ENCODE measurements around the gene CASP10. TPM values are rescaled to one million over a fixed set of nuclear protein-coding genes. Genes with fewer than 3 reads are reported as not detected.
A peak's percentile ranks its signal among the peaks of the same experiment; 100 is the strongest.

CASP10 gene
- total RNA-seq, 2 donors from 2014 or later = 10.8 to 22.7 TPM

DNA sequence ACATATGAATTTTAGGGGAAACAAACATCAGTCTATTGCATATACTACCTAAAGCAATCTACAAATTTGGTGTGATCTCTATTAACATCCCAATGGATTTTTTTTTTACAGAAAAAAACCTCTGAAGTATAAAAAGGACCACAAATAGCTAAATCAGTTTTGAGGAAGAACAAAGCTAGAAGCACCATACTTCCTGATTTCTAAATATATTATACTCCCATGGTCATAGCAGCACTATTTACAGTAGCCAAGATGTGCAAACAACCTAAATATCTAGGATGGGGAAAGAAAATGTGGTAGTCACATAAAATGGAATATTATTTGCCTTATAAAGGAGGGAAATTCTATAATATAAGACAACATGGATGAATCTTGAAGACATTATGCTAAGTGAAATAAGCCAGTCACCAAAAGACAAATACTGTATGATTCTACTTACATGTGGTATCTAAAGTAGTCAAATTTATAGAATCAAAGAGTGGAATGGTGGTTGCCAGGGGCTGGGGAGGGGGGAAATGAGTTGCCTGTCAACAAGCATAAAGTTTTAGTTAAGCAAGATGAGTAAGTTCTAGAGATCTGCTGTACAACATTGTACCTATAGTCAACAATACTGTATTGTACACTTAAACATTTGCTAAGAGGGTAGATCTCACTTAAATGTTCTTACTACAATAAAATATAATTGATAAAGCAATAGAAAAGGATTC is 59.8 kb downstream of the CASP10 start:
- Mint-ChIP-seq H3K27me3 (no peaks in the 10 kb centered on the region), H3K36me3 (ENCODE audit: low read depth) (peaks cover 50% of the 10 kb centered on the region), H3K9me3 (no peaks in the 10 kb centered on the region), H3K4me3 (no peak overlapping the region), H3K4me1 (peaks cover 37% of the 10 kb centered on the region), H3K27ac (peak overlapping the region; percentile 72)
- ATAC-seq (replicated peaks) = peak; percentile 47

DNA sequence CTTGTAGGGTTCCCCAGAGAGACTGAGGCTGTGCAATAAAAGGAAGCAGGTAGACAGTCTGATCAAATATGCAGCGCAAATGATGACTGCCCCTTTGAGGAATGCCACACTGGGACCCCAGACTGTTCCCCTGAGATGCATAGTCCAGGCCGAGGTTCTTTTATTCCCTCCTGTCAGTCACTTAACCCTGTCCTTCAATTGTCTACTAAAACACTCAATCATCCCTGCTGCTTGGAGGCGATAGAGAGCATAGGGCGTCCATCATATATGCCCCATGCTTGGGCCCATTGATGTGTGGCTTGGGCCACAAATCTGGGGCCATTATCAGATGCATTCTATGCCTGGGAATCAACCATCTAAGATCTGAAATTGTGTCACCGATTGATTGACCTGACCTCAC is 61.9 kb downstream of the CASP10 start:
- H3K4me1 Mint-ChIP-seq = peaks cover 34% of the 10 kb centered on the region
- H3K36me3 Mint-ChIP-seq (ENCODE audit: low read depth) = peaks cover 30% of the 10 kb centered on the region

DNA sequence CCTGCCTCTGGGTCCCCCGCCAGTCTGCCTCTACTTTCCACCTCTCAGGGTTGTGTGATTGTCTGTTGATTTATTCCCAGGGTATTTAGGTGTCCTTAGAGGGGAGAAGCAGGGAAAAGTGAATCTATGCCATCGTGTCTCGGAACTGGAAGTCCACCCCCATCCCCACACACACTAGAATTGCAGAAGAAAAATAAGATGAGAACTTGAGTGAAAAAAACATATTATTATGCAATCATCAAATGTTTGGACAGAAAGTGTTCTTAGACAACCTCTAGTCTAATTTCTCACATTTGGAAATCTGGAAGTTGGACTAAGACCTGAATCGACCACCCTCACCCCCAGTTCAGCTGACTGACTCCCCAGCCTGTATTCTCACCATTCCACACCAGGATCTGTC is 63.3 kb downstream of the CASP10 start:
- Mint-ChIP-seq H3K4me3 (no peak overlapping the region), H3K4me1 (peaks cover 34% of the 10 kb centered on the region), H3K36me3 (ENCODE audit: low read depth) (peaks cover 28% of the 10 kb centered on the region), H3K27me3 (no peaks in the 10 kb centered on the region), H3K9me3 (no peaks in the 10 kb centered on the region), H3K27ac (no peak overlapping the region)
- no peak for ATAC-seq (replicated peaks)

More for the DNA sequence above, 61.9 kb downstream of the CASP10 start:
- Mint-ChIP-seq H3K9me3 (no peaks in the 10 kb centered on the region), H3K4me3 (no peak overlapping the region), H3K27me3 (no peaks in the 10 kb centered on the region), H3K27ac (peak overlapping the region; percentile 37)
- ATAC-seq (replicated peaks) = no peak

DNA sequence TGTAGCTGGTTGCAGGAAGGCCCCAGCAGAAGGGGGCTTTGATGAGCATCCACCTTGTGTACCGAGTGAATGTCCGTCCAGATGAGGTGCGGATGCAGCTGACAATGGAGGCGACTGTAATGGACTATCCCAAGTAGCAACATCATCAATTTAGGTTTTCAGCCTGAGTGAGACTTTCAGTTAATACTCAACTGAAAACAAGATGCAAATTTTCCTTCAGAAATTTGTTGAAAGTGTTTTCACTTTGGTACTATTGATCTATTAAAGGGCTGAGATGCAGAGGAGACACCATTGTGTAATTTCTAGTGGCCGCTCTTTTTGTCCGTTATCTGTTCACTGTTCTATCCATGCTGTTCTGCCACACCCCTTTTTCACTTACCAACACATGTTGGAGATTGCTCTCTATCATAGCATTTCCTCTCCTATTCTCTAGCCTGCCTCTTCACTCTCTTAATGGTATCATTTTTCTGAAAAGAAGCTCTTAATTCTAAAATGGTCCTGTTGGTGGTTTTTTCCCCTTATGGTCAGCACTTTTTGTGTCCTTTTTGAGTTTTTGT is 65.4 kb downstream of the CASP10 start:
- peak overlapping the region; percentile 0 for H3K27ac Mint-ChIP-seq
- H3K27me3 Mint-ChIP-seq = no peaks in the 10 kb centered on the region
- H3K4me1 Mint-ChIP-seq = peaks cover 44% of the 10 kb centered on the region
- H3K36me3 Mint-ChIP-seq (ENCODE audit: low read depth) = peaks cover 30% of the 10 kb centered on the region
- no peaks in the 10 kb centered on the region for H3K9me3 Mint-ChIP-seq
- ATAC-seq (replicated peaks) = no peak
- no peak overlapping the region for H3K4me3 Mint-ChIP-seq

DNA sequence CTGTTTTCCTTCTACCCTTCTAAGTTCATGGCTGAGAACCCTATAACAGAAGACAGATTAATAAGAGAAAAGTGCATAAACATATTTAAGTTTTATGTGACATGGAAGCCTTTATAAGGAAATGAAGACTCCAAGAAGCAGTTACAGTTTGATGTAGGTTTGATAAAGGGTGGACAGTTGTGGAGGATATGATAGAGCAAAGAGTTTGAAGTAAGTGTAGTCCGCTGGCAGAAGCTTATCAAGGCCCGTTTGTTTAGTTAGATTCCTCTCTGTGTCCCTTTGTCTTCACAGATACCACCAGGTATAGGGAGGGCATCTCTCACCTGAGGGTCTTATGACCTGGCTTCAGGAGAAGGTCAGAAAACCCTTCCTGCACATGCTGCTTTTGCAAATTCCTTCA is 66.9 kb downstream of the CASP10 start:
- peak overlapping the region; percentile 28 for H3K27ac Mint-ChIP-seq
- H3K36me3 Mint-ChIP-seq (ENCODE audit: low read depth) = peaks cover 41% of the 10 kb centered on the region
- H3K4me3 Mint-ChIP-seq = no peak overlapping the region
- no peaks in the 10 kb centered on the region for H3K27me3 Mint-ChIP-seq
- no peak for ATAC-seq (replicated peaks)
- H3K4me1 Mint-ChIP-seq = peaks cover 53% of the 10 kb centered on the region
- no peaks in the 10 kb centered on the region for H3K9me3 Mint-ChIP-seq

DNA sequence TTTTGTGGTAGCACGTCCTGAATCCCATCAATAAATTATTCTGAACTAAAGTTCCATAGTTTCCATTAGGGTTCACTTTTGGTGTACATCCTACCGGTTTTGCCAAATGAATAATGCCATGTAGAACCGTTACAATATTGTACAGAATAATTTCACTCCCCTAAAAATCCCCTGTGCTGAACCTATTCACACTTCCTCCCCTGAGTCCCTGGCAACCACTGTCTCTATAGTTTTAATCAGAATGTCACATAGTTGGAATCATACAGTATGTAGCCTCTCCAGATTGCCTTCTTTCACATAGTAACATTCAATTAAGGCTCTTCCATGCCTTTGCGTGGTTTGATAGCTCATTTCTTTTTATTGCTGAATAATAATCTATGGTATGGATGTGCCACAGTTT is 67.8 kb downstream of the CASP10 start:
- Mint-ChIP-seq H3K9me3 (no peaks in the 10 kb centered on the region), H3K4me3 (no peak overlapping the region), H3K27me3 (no peaks in the 10 kb centered on the region), H3K4me1 (peaks cover 53% of the 10 kb centered on the region), H3K27ac (peak overlapping the region; percentile 20), H3K36me3 (ENCODE audit: low read depth) (peaks cover 45% of the 10 kb centered on the region)
- ATAC-seq (replicated peaks) = no peak

DNA sequence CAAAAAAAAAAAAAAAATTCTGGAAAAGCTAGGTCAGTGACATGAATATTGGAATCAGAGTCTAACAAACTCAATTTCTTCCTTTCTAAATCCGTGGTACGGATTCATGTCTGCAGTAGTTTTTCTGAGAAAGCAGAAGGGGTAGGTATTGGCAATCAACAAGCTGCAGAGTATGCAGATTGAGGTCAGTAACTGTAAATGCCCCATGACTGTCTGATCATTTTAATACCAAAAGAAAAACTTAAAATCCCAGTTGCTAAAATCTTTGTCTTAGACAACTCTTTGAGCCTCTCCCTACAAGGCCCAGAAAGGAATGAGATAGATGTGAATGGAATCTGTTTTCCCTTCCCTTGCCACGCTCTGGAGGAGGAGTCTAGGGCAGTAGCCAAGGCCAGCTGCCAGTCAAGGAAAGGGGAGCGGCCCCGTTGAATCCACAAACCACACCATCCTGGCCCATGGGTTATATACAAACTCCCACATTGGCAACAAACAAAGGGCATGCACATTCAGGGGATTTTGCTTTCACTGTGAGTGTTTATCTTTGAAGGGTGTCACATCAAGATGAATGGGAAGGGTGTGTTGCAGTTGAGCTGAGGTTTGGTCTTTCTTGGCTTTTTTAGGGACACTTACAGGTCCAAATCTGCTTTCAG is 71.3 kb downstream of the CASP10 start:
- Mint-ChIP-seq H3K27me3 (no peaks in the 10 kb centered on the region), H3K36me3 (ENCODE audit: low read depth) (peaks cover 65% of the 10 kb centered on the region), H3K4me3 (peak overlapping the region; percentile 69), H3K27ac (peak overlapping the region; percentile 81), H3K4me1 (peaks cover 56% of the 10 kb centered on the region), H3K9me3 (no peaks in the 10 kb centered on the region)
- ATAC-seq (replicated peaks) = peak; percentile 15

DNA sequence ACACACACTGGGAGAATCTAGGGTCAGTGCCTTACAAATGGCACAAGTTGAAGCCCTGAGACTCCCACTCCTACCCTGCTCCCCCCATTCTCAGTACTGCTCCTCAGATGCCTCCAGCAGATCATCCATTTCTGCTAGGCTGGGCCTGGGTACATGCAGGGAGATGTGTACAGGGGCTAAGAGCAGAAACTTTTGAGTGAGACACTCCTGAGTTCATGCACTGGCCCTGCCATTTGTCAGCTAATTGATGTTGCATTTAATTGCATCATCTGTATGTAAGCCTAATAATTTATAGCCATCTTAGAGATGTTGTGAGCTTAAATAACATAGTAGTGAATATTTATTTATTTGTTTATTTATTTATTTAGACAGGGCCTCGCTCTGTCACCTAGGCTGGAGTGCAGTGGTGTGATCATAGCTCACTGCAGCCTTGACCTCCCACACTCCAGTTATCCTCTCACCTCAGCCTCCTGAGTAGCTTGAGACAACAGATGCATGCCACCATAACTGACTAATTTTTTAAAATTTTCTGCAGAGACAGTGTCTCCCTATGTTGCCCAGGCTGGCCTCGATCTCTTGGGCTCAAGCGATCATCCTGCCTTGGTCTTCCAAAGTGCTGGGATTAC is 72.6 kb downstream of the CASP10 start:
- no peak for ATAC-seq (replicated peaks)
- Mint-ChIP-seq H3K36me3 (ENCODE audit: low read depth) (peaks cover 65% of the 10 kb centered on the region), H3K4me3 (peak overlapping the region; percentile 100), H3K9me3 (no peaks in the 10 kb centered on the region), H3K4me1 (peaks cover 55% of the 10 kb centered on the region), H3K27ac (peak overlapping the region; percentile 81), H3K27me3 (no peaks in the 10 kb centered on the region)

DNA sequence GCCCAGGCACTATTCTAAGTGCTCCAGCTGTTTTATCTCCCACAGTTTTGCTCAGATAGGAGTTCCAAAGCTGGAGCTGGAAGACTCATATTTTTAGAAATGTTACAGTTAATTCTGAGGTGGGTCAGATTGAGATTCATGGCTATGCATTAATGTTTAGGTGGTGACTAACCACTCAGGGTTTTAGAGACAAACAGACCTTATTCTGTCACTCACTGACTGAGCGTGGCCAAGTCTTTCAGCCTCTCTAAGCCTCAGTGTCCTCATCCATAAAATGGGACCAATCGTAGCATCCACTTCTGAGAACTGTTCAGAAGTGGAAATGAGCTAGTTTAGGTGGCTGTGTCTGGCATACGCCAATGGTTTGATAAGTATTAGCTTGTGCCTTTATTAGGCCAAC is 73.1 kb downstream of the CASP10 start:
- H3K36me3 Mint-ChIP-seq (ENCODE audit: low read depth) = peaks cover 65% of the 10 kb centered on the region
- peaks cover 51% of the 10 kb centered on the region for H3K4me1 Mint-ChIP-seq
- peak overlapping the region; percentile 99 for H3K27ac Mint-ChIP-seq
- no peaks in the 10 kb centered on the region for H3K27me3 Mint-ChIP-seq
- no peaks in the 10 kb centered on the region for H3K9me3 Mint-ChIP-seq
- ATAC-seq (replicated peaks) = no peak
- peak overlapping the region; percentile 100 for H3K4me3 Mint-ChIP-seq

DNA sequence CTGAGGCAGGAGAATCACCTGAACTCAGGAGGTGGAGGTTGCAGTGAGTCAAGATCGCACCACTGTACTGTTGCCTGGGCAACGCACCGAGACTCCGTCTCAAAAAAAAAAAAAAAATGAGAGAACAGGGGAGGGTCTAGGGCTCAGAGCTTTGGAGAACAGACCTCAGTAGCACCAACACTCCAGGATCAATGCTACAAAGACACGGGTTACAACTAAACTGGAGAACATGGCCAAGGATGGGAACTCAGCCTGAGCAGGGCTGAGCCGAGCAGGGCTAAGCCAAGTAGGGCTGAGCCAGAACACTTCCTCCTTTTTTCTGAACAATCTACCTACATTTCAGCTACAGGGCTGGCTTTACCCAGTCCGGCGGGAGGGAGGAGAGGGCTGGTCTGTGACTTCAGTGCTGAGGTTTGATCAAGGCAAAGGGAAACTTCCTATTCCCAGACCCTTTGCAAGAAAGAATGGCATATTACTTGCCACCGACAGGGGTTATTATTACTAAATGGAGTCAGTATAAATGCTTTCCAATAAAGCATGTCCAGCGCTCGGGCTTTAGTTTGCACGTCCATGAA is 74.5 kb downstream of the CASP10 start:
- peak overlapping the region; percentile 100 for H3K4me3 Mint-ChIP-seq
- no peaks in the 10 kb centered on the region for H3K9me3 Mint-ChIP-seq
- no peaks in the 10 kb centered on the region for H3K27me3 Mint-ChIP-seq
- peak; percentile 22 for ATAC-seq (replicated peaks)
- H3K4me1 Mint-ChIP-seq = peaks cover 48% of the 10 kb centered on the region
- H3K36me3 Mint-ChIP-seq (ENCODE audit: low read depth) = peaks cover 71% of the 10 kb centered on the region
- H3K27ac Mint-ChIP-seq = peak overlapping the region; percentile 99

DNA sequence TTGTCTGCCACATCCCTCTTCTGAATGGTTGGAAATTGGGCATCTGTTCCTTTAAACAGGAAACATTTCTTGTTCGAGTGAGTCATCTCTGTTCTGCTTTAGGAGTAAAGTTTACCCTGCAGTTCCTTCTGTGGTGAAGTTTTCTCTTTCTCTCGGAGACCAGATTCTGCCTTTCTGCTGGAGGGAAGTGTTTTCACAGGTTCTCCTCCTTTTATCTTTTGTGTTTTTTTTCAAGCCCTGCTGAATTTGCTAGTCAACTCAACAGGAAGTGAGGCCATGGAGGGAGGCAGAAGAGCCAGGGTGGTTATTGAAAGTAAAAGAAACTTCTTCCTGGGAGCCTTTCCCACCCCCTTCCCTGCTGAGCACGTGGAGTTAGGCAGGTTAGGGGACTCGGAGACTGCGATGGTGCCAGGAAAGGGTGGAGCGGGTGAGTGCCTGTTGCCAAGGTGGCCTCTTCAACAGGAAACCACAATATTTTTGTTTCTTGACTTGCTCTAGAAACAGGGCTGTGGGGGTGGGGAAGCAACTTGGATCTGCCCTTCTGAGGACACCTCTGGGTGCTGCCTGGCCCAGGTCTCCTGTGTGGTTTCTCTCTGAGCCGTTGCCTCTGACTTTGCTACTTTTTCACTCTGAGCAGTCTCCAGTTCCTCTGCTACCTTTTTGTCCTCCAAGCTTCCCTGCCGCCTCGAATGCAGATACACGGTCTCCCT is 75.2 kb downstream of the CASP10 start:
- no peaks in the 10 kb centered on the region for H3K27me3 Mint-ChIP-seq
- peaks cover 47% of the 10 kb centered on the region for H3K4me1 Mint-ChIP-seq
- H3K4me3 Mint-ChIP-seq = peak overlapping the region; percentile 100
- peaks cover 75% of the 10 kb centered on the region for H3K36me3 Mint-ChIP-seq (ENCODE audit: low read depth)
- H3K27ac Mint-ChIP-seq = peak overlapping the region; percentile 99
- ATAC-seq (replicated peaks) = peak; percentile 65
- H3K9me3 Mint-ChIP-seq = no peaks in the 10 kb centered on the region

DNA sequence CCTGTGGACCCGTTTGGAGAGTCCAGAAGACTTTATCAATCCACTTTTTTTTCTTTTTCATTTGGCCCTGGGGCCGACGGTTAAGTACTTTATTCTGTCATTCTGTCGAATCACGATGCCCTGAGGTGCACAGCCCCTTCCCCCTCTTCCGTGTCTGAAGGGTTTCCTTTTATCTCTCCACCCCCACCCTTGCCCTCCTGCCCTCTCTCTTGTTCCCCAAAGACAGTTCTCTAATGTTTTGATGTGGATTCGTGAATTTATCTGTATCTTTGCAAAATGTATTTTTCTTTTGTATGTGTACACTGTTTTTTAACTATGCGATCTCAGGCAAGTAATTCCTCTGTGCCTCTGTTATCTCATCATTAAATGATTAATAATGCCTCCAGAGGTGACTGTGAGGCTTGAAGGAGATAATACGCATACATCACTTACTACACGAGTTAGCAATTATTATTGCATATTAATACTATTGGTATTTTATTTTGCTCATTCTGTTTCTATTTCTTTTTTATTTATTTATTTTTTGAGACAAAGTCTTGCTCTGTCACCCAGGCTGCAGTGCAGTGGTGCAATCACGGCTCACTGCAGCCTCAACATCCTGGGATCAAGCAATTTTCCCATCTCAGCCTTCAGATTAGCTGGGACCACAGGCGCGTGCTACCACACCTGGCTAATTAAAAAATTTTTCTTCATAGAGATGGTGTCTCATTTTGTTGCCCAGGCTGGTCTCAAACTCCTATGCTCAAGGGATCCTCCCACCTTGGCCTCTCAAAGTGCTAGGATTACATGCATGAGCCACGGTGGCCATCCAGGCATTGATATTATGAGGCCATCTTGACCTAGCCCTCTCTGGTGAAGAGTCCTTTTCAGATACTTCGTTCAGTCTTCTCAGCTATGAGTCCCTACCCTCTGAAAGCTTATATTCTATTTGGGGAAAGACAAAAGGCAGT is 76.0 kb downstream of the CASP10 start:
- peak; percentile 1 for ATAC-seq (replicated peaks)
- Mint-ChIP-seq H3K9me3 (no peaks in the 10 kb centered on the region), H3K27me3 (no peaks in the 10 kb centered on the region), H3K27ac (peak overlapping the region; percentile 99), H3K36me3 (ENCODE audit: low read depth) (peaks cover 79% of the 10 kb centered on the region), H3K4me3 (peak overlapping the region; percentile 100), H3K4me1 (peaks cover 51% of the 10 kb centered on the region)

DNA sequence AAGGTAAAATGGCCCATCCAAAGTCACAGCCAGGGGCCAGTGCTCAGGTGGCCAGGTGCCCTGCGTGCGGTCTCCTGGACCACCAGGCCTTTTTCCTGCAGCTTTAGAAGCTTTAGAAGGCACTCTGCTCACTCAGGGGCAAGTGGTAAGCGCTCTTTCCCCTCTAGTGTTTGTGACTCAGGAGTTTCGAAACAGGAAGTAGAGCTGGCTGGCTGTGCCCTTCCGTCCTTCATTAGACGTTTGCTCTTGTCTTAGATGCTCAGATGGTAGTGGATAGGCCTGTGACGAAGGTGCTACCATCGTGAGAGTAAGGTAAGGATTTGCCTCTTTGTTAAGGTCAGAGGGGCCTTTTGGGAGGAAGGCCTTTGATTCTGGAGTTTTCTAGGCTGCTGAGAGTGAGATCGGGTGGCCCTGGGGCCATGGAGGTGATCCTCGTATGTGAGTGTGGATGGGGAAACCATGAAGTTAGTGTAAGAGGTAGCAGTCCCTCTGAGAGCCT is 77.4 kb downstream of the CASP10 start, which contains the start of gene CASP8:
Gene CASP8 (plus strand): TSS at position 235 of the 499 bp plus-strand sequence. CDS start 5,951 bp downstream, outside the sequence.
- no peaks in the 10 kb centered on the region for H3K9me3 Mint-ChIP-seq
- ATAC-seq (replicated peaks) = peak; percentile 52
- peaks cover 81% of the 10 kb centered on the region for H3K36me3 Mint-ChIP-seq (ENCODE audit: low read depth)
- peak within 1 kb of the TSS; percentile 100 for H3K4me3 Mint-ChIP-seq
- peak within 1 kb of the TSS; percentile 99 for H3K27ac Mint-ChIP-seq
- H3K27me3 Mint-ChIP-seq = no peaks in the 10 kb centered on the region
- peaks cover 54% of the 10 kb centered on the region for H3K4me1 Mint-ChIP-seq
